SK-N-MC (cell line): Measurements from ENCODE around the gene CDKAL1.

Experiments used
- EZH2 ChIP-seq: fragments of 200-600 bp; sonication (generic); IDR thresholded peaks from one replicate; pipeline ENCODE4 v1.6.1; 2017; ENCODE audit warnings: antibody characterized with exemption
- POLR2AphosphoS5 ChIP-seq: IDR thresholded peaks from 2 replicates; pipeline ENCODE4 v1.6.1; 2012; ENCODE audit warnings: mild to moderate bottlenecking, low read depth, low read length, borderline replicate concordance

- TF ChIP-seq EZH2 (no peak), POLR2AphosphoS5 (no peak)
Observed at GRCh38 chr6:20740088-20740487, 205.8 kb downstream of the CDKAL1 start.
